ENCODE results near the gene OSBPL6. TPM values are rescaled to one million over a fixed set of nuclear protein-coding genes. Genes with fewer than 3 reads are reported as not detected.

Gene OSBPL6
- total and polyA plus RNA-seq, 2 donors (not counting 1 experiment from before 2014, with no cell fraction given), result 0.06 TPM; not detected in 1

- H3K9me3 ChIP-seq (ENCODE audit: control extremely low read depth in 1 of 3, control insufficient read depth in 2 of 3, insufficient read depth in 1 of 3, low read length in 2 of 3), result no peaks in the 10 kb centered on the region
- ChIA-PET POLR2A (no interaction called here), CTCF (no interaction called here)
- H3K79me2 ChIP-seq (ENCODE audit: control insufficient read depth, insufficient read depth, low read length), result no peaks in the 10 kb centered on the region
- WGBS (ENCODE audit: insufficient coverage), result no CpG with 5 or more reads among the region's 2 CpGs
- Mint-ChIP-seq H3K27me3 (peaks cover 11% of the 10 kb centered on the region), H3K4me1 (no peaks in the 10 kb centered on the region), H3K9me3 (ENCODE audit: insufficient read depth) (no peaks in the 10 kb centered on the region), H3K4me3 (no peak overlapping the region), H3K27ac (no peak overlapping the region)
- no peak overlapping the region for H3K4me2 ChIP-seq (replicated peaks; ENCODE audit: low read depth, low read length, poor library complexity, severe bottlenecking)
- no peak overlapping the region for H3K9ac ChIP-seq (ENCODE audit: low read length)
- intact Hi-C loops (cut with micrococcal nuclease), result no loop called here
- DNase-seq, result no peak
- H3K4me3 ChIP-seq (ENCODE audit: control extremely low read depth in 1 of 5, extremely low read depth in 1 of 5, insufficient read depth in 1 of 5, low read depth in 2 of 5, low read length in 4 of 5), result no peak overlapping the region
- no peak for ATAC-seq (ENCODE audit: low read depth)
- H3K4me1 ChIP-seq (ENCODE audit: control insufficient read depth in 2 of 2, insufficient read depth in 2 of 2, low read length in 2 of 2), result no peaks in the 10 kb centered on the region
- H2AFZ ChIP-seq (ENCODE audit: insufficient read depth, low read depth, low read length, poor library complexity, severe bottlenecking), result no peak overlapping the region
- TF ChIP-seq EZH2 (IDR thresholded peaks at IDR 0.05; ENCODE audit: borderline replicate concordance, insufficient read depth, low read depth, low read length, poor library complexity, severe bottlenecking), result no peak
- TF ChIP-seq, protein P1, sequence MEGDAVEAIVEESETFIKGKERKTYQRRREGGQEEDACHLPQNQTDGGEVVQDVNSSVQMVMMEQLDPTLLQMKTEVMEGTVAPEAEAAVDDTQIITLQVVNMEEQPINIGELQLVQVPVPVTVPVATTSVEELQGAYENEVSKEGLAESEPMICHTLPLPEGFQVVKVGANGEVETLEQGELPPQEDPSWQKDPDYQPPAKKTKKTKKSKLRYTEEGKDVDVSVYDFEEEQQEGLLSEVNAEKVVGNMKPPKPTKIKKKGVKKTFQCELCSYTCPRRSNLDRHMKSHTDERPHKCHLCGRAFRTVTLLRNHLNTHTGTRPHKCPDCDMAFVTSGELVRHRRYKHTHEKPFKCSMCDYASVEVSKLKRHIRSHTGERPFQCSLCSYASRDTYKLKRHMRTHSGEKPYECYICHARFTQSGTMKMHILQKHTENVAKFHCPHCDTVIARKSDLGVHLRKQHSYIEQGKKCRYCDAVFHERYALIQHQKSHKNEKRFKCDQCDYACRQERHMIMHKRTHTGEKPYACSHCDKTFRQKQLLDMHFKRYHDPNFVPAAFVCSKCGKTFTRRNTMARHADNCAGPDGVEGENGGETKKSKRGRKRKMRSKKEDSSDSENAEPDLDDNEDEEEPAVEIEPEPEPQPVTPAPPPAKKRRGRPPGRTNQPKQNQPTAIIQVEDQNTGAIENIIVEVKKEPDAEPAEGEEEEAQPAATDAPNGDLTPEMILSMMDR (IDR thresholded peaks at IDR 0.05), result no peak
- H4K20me1 ChIP-seq (ENCODE audit: control insufficient read depth, insufficient read depth, low read length, poor library complexity, severe bottlenecking), result no peaks in the 10 kb centered on the region
- H3K36me3 ChIP-seq (replicated peaks in 1 of 2; ENCODE audit: control extremely low read depth in 1 of 2, control insufficient read depth in 1 of 2, extremely low read depth in 1 of 2, insufficient read depth in 2 of 2, low read length in 1 of 2), result no peaks in the 10 kb centered on the region
- no peak overlapping the region for H3K27ac ChIP-seq (ENCODE audit: low read length in 2 of 2)
- no peaks in the 10 kb centered on the region for H3K27me3 ChIP-seq (replicated peaks in 1 of 4; ENCODE audit: control extremely low read depth in 1 of 4, control insufficient read depth in 3 of 4, insufficient read depth in 4 of 4, low read length in 3 of 4)
Observed at GRCh38 chr2:178267660-178268059, 73.3 kb downstream of the OSBPL6 start.

- H2AFZ ChIP-seq (ENCODE audit: insufficient read depth, low read depth, low read length, poor library complexity, severe bottlenecking), result no peak overlapping the region
- ChIA-PET CTCF (no interaction called here), POLR2A (no interaction called here)
- H3K4me3 ChIP-seq (ENCODE audit: control extremely low read depth in 1 of 5, extremely low read depth in 1 of 5, insufficient read depth in 1 of 5, low read depth in 2 of 5, low read length in 4 of 5), result no peak overlapping the region
- H3K27me3 Mint-ChIP-seq, result peaks cover 15% of the 10 kb centered on the region
- H3K27ac ChIP-seq (ENCODE audit: low read length in 2 of 2), result no peak overlapping the region
- no peak overlapping the region for H3K27ac Mint-ChIP-seq
- no peak overlapping the region for H3K4me2 ChIP-seq (replicated peaks; ENCODE audit: low read depth, low read length, poor library complexity, severe bottlenecking)
- H3K79me2 ChIP-seq (ENCODE audit: control insufficient read depth, insufficient read depth, low read length), result no peaks in the 10 kb centered on the region
- H3K4me1 Mint-ChIP-seq, result no peaks in the 10 kb centered on the region
- no peaks in the 10 kb centered on the region for H3K9me3 ChIP-seq (ENCODE audit: control extremely low read depth in 1 of 3, control insufficient read depth in 2 of 3, insufficient read depth in 1 of 3, low read length in 2 of 3)
- TF ChIP-seq, protein P1 (IDR thresholded peaks at IDR 0.05), result no peak
- TF ChIP-seq EZH2 (IDR thresholded peaks at IDR 0.05; ENCODE audit: borderline replicate concordance, insufficient read depth, low read depth, low read length, poor library complexity, severe bottlenecking), result no peak
- H3K4me1 ChIP-seq (ENCODE audit: control insufficient read depth in 2 of 2, insufficient read depth in 2 of 2, low read length in 2 of 2), result no peaks in the 10 kb centered on the region
- ATAC-seq (ENCODE audit: low read depth), result no peak
- H3K9me3 Mint-ChIP-seq (ENCODE audit: insufficient read depth), result no peaks in the 10 kb centered on the region
- H3K4me3 Mint-ChIP-seq, result no peak overlapping the region
- DNase-seq, result no peak
- intact Hi-C loops (cut with micrococcal nuclease), result no loop called here
- no peaks in the 10 kb centered on the region for H3K27me3 ChIP-seq (replicated peaks in 1 of 4; ENCODE audit: control extremely low read depth in 1 of 4, control insufficient read depth in 3 of 4, insufficient read depth in 4 of 4, low read length in 3 of 4)
- H3K9ac ChIP-seq (ENCODE audit: low read length), result no peak overlapping the region
- no peaks in the 10 kb centered on the region for H3K36me3 ChIP-seq (replicated peaks in 1 of 2; ENCODE audit: control extremely low read depth in 1 of 2, control insufficient read depth in 1 of 2, extremely low read depth in 1 of 2, insufficient read depth in 2 of 2, low read length in 1 of 2)
- H4K20me1 ChIP-seq (ENCODE audit: control insufficient read depth, insufficient read depth, low read length, poor library complexity, severe bottlenecking), result no peaks in the 10 kb centered on the region
Observed at GRCh38 chr2:178268435-178268834, 74.1 kb downstream of the OSBPL6 start.
